HG02588 (cell line): Measurements from ENCODE around the gene CCL22.
A peak's percentile ranks its signal among the peaks of the same experiment; 100 is the strongest.
"Not testable (repeated sequence)": the region's sequence is repeated elsewhere in the genome, so short reads cannot be mapped to it uniquely, and the experiment has no call there.

Source experiments
- ATAC-seq: cut with Tn5 transposase; IDR thresholded peaks from one replicate; pipeline ENCODE4 v1.9.1; 2021; ENCODE audit warnings: mild to moderate bottlenecking, moderate library complexity; ENCODE audit not compliant: unreplicated experiment

Gene CCL22

DNA sequence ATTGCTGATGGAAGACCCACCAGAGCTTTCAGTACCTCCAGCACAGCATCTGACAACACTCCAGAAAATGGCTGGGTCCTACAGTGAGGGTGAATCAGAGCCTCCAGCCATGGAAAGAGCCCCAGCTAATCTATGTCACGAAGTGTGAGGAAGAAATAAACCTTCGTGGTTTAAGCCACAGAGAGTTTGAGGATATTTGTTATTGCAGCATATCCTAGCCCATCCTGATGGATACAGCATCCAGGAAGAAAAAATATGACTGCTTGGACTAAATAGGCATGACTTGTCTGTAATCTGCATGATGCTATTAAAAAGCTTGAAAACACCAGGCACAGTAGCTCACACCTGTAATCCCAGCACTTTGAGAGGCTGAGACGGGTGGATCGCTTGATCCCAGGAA is 32.7 kb downstream of the CCL22 start:
- ATAC-seq, result no peak

DNA sequence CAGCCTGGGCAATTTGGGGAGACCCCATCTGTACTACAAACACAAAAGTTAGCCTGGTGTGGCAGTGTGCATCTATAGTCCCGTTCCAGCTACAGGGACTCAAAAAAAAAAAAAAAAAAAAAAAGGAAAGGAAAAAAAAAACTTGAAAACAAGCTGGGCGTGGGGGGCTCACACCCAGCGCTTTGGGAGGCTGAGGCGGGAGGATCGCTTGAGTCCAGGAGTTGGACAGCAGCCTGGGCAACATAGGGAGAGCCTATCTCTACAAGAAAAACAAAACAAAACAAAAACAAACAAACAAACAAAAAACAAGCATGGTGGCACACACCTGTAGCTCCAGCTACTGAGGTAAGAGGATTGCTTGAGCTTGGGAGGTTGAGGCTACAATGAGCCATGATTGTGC is 33.1 kb downstream of the CCL22 start:
- ATAC-seq, result no peak

DNA sequence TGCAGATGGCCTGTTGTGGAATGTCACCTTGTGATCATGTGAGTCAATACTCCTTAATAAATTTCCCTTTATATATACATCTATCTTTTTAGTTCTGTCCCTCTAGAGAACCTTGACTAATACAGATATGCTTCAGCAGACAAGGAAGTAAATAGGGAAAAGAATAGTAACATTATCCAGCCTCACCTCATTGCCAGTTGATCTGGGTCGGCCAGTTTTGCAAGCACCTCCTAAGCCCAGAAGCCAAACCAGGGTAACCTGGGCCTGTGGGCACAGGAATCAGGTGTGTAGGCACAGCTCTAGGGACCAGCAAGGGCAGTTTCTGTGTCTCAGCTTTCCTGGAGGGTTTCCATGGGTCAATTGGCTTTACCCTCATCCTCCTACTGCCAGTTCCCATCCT is 34.1 kb downstream of the CCL22 start:
- ATAC-seq, result no peak

DNA sequence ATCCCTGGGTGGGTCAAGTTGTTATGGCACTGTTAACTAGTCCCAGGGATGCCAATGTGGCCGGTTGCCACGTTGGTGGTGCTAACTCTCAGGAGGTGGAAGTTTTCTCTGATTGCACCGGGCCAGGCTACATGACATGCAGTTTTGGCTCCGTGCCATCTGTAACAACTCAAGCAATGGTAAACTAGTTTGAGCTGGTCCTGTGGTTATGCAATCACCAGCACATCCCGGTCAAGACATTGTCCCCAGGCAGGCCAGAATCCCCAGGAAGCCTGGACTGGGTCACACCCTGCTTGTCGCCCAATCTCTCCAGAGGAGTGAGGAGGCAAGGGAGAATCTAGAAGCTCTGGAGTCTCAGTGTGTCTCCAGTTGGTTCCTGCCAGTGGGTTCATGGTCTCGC is 35.9 kb downstream of the CCL22 start:
- no peak for ATAC-seq

DNA sequence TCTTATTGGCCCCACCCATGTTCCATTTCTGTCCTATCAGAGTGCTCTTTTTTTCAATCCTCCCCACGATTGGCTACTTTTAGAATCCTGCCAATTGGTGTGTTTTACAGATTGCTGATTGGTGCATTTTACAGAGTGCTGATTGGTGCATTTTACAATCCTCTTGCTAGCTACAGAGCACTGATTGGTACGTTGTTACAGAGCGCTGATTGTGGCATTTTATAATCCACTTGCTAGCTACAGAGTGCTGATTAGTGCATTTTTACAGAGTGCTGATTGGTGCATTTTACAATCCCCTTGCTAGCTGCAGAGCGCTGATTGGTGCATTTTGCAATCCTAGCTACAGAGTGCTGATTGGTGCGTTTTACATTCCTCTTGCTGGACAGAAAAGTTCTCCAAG is 36.4 kb downstream of the CCL22 start:
- no peak for ATAC-seq

DNA sequence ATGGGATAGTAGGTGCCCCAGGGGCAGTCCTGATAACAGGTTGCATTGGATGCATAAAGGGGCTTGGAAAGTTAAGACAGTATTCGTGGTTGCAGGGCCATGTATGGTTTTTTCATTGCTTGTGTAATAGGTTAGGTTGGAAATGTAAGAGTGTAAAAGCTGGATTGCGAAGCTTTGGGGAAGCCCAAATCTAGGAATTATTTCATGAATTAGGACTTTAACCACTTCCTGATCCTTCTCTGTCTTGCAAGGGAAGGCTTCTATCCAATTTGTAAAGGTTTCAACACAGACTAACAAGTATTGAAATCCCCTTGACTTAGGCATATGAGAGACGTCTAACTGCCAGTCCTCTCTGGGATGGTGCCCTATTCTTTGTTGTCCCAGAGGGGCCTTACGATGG is 38.2 kb downstream of the CCL22 start:
- no peak for ATAC-seq

DNA sequence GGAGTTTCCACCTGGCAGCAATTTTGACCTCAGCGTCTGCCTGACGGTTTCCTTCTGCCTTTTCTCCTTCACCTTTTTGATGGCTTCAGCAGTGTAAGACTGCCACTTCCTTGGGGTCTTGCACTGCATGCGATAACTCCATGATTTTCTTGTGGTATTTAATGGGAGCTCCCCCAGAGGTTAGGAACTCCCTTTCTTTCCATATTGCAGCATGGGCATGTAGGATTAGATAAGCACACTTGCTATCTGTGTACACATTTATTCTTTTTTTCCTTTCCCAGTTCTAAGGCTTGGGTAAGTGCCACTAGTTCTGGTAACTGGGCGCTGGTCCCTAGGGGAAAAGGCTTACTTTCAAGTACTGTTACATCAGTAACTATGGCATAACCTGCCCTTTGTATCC is 38.9 kb downstream of the CCL22 start:
- not testable (repeated sequence) for ATAC-seq

DNA sequence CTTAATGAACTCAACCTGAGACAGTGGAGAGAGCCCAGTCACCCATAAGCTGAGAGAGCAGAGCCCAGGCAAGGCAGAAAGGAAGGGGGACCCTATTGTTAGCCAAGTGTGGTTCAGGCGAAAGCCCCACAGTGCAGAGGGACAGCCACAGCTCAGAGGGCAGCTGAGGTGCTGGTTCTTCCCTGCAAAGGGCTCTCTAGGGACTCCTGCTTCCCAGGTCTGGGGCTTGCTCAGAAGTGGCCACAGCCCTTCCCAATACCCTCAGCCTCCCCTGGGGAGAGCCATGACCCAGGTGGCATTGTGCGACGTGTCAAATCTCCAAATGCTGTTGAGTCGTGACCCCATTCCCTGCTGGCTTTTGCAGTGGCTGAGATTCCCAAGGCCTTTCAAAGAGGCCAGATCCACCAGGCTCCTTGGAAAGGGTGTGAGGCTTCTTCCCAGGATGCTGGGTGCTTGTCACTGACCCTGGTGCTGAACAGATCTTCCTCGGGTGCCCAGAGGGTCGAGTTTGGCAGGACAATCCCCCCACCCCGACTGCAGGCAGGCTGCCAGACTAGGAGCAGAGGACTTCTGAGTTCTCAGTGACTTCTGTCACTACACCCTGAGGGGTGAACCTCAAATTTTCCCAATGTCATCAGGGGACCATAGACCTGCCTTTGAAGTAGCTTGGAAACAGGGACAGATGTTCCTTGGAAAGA is 43.5 kb downstream of the CCL22 start:
- no peak for ATAC-seq

DNA sequence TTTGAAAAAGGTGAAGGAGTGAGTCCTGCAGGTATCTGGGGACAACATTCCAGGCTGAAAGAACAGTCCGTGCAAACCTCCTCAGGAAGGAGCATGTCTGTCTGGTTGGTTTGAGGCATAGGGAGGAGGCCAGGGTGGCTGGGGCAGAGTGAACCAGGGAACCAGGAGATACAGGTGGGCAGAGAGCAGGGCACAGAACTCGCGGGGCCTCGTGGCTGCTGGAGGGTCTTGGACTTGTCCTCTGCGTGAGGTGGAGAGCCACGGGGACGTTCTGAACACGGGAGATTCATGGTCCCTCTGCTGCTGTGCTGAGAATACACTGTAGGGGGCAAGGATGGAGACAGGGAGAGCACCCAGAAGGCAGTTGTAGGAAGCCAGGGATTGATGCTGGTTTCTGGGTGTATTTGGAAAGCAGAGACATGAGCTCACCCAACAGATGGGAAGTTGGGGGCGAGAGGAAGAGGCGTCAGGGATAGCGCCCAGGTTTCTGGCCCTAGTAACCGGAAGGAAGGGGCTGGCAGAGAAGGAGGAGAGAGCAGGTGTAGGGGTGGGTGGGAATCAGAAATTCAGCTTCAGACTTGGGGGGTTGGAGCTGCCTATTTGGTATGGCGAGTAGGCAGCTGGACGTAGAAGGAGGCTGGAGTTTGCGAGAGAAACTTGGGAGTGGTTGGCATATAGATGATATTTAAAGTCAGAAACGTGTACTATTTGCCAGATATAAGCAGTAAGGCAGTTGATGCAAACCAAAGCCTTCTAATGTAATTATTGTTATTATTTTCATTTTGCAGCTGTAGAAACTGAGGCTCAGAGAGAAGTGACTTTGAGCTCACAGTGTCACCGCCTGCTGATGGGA is 45.6 kb downstream of the CCL22 start, which contains the start of gene CCL17:
CCL17 (plus strand) TSS at position 803 of the 853 bp plus-strand sequence. CDS start 9,166 bp downstream, outside the sequence.
- no peak for ATAC-seq

DNA sequence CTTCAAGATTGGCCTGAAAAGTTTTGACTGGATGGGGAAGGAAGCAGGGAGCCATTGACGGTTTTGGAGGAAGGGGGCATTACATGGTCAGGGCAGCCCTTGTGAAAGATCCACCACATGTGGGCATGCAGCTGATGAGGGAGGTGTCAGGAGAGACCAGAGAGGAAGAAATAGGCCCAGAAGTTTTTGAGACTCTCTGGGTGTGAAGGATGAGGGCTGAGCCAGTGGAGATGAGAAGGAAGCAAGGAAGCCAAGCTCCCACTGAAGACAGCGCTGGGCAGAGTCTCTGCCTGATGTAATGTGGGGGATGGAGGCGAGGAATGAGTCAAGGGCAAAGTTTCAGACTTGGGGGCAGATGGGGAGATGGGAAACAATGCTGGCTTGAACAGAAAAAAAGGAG is 46.5 kb downstream of the CCL22 start:
- ATAC-seq, result no peak

DNA sequence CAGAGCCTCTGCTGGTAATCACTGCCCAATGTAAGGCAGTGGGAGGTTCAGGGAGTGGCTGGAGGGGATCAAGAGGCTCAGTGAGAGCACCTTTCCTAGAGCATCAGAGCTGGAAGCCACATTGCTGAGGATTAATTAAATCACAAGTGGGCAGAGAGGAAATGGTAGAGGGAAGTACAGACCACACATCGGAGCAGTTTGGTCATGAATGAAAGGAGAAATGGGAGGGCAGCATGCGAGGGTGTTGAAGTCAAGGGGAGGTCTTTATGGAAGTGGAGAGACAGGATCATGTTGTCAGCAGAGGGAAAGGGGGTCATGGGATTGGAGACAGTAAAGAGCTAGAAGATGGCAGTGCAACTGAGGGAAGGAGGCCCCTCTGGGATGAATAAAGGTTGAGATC is 48.3 kb downstream of the CCL22 start:
- no peak for ATAC-seq

DNA sequence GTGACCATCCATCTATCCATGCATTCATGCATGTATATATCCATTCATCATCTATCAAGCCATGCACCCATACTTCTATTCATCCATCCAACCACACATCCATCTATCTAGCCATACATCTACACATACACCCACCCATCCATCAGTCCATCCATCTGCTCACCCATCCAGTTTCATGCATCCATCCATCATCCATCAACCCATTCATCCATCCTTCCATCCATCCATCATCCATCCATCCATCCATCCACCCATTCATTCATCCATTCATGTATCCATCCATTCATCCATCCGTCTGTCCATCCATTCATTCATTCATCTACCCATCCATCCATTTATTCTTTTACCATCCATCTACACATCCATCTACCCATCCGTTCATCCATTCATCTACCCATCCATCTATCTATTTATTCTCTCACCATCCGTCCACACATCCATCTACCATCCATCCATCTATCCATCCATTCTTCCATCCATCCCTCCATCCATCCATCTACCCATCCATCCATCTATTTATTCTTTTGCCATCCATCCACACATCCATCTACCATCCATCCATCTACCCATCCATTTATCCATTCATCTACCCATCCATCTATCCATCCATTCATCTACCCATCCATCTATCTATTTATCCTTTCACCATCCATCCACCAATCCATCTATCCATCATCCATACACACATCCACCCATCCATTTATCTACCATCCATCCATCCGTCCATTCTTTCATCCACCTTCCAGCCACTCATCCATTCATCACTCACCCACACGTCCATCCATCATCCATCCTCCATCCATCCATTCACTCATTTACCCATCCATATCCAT is 49.2 kb downstream of the CCL22 start:
- ATAC-seq, result no peak

DNA sequence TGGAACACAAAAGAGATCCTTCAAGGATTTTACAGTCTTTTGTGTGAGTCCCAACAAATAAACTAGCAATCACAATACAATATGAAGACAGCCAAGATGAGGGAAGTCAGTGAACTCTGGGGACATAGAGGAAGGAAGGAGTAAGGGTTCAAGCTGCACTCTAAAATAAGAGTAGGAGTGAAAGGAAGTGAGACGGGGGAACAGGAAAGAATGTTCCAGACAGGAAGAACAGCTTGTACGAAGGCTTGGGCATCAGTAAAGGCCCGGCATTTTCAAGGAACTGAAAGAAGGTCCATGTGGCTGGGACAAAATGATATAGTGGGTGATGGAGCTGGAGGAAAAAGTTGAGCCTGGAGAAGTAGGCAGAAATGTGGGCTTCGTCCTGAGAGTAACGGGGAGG is 50.5 kb downstream of the CCL22 start:
- ATAC-seq, result no peak

DNA sequence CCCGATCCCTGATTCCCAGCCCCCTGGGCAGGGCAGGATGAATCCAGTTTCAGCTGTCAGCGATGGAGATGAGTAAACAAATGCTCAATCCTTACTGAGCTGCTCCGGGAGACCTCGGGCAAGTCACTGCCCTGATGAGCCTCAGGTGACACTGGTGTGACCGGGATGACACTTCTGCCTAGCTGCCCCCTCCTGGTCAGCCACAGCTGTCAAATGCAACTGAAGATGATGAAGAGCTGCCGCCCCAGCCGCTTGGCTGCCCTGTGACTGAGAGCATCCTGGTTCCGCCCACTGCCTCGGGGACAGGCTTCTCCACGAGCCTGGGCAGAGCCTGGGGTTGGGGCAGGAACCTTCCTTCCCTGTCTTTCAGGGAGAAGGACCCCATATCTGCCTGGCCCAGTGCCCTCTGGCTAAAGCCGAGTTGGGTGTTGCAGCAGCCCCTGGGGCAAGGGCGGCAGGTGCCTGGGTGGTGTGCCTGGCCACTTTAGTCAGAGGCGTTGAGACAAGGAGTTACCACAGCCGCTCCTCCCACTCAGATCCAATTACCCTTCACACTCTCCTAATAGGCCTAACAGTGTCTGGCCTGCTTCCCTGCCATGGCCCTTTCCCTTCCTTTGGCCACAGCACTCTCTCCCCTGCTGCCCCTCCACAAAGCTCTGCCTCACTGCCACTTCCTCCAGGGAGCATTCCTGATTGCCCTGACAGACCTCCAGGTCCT is 51.4 kb downstream of the CCL22 start:
- ATAC-seq, result no peak

DNA sequence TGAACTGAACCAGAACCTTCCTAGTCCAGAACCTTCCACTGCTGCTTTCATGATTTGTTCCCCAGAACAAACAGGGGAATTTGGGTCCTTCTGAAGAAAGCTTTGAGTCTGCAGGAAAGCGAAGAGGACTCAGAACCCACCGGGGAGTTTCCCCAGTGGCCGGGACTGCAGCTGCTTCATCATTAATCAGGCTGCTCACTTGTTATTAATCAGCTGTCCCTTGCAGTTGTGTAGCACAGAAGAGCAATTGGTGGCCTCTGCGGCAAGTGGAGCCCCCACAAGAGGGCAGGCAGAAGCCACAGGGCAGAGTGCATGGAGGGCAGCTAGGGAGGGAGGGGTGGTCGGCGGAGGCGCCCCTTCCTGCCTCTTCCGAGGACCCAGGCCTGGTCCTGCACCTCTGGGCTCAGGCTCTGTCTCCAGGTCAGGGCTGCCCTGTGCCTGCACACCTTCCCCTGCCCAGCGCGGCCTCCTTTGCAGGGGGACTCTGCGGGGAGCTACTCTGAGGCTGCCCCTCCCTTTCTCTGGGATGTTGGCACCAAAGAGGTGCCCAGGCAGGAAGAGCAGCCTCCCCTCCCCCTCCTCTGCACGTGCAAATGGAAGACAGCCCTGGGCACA is 52.9 kb downstream of the CCL22 start:
- no peak for ATAC-seq

DNA sequence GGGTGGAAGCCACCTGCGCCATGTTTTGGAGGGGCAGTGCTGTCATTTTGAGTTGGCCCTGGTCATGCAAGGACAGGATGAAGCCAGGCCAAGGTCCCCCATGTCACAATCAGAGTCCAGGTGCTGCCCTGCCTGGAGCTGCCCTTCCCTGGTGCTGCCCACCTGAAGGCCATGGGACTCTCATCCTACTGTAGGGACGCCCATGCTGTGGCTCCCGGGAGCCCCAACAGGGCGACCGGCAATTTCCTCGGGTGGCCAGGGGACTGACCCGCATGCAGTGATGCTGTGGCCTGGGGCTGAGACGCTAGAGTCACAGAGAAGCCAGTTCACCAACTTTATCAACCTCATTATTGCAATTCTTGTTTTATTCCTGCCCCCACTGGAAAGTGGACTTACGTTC is 54.0 kb downstream of the CCL22 start:
- no peak for ATAC-seq

DNA sequence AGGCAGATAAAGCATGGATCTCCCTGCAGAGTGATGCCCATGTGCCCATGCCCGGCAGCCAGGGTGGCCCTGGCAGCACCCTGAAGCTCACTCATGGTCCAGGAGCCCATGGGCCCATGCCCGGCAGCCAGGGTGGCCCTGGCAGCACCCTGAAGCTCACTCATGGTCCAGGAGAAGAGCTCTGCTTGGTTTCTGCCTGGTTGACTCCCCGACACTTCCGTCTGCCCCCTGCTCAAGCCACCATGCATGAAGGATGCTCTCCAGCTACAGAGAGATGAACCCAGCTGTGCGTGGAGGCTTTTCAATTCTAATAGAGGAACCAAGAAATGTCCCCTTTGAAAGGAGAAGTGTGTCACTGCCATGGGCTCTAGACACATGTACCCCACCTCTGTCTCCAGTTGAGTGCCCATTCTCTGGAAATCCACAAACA is 54.7 kb downstream of the CCL22 start:
- ATAC-seq, result peak; percentile 60

DNA sequence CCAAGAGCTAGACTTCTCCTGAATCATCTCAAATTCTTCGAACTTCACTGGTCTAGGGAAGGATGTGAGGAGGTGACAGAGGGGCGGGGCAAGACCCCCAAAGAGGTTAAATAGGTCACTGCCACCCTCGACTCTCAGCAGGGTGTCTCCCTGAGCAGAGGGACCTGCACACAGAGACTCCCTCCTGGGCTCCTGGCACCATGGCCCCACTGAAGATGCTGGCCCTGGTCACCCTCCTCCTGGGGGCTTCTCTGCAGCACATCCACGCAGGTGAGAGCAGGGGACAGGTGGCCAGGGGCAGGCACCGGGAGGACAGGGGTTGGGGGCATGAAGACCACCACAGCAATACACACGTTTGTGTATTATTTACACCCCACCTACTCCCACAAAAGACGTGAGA is 55.1 kb downstream of the CCL22 start:
- ATAC-seq, result no peak
